Neural progenitor cell (in vitro differentiated cells): ENCODE measurements around the gene FBLN7. TPM values are rescaled to one million over a fixed set of nuclear protein-coding genes. Genes with fewer than 3 reads are reported as not detected.

ENCODE experiments used
- DNase-seq: peaks from one replicate; pipeline ENCODE4 v3.0.0-alpha.2; 2016; ENCODE audit warnings: low spot score
- H2AFZ ChIP-seq: fragments of 200-600 bp; sonication (generic); replicated peaks from 2 replicates; pipeline ENCODE4 v1.6.1; 2016; ENCODE audit warnings: antibody characterized with exemption
- H3F3A ChIP-seq: fragments of 200-600 bp; sonication (generic); 2 replicates; pipeline ENCODE4 v1.6.1; 2016; ENCODE audit warnings: antibody characterized with exemption, low read depth
- H3K27ac ChIP-seq: fragments of 200-600 bp; sonication (generic); 2 replicates; pipeline ENCODE4 v1.5.1; 2016; ENCODE audit warnings: mild to moderate bottlenecking
- H3K27me3 ChIP-seq: fragments of 200-600 bp; sonication (generic); 2 replicates; pipeline ENCODE4 v1.6.1; 2016; ENCODE audit warnings: mild to moderate bottlenecking, moderate library complexity
- H3K36me3 ChIP-seq: fragments of 200-600 bp; sonication (generic); 2 replicates; pipeline ENCODE4 v1.5.1; 2016
- H3K4me1 ChIP-seq: fragments of 200-600 bp; sonication (generic); 2 replicates; pipeline ENCODE4 v1.6.1; 2016; ENCODE audit warnings: mixed run types
- H3K4me2 ChIP-seq: fragments of 200-600 bp; sonication (generic); 2 replicates; pipeline ENCODE4 v1.6.1; 2016
- H3K4me3 ChIP-seq: fragments of 200-600 bp; sonication (generic); 2 replicates; pipeline ENCODE4 v1.5.1; 2016
- H3K79me2 ChIP-seq: fragments of 200-600 bp; sonication (generic); 2 replicates; pipeline ENCODE4 v1.6.1; 2016; ENCODE audit warnings: low read depth
- H3K9ac ChIP-seq: fragments of 200-600 bp; sonication (generic); 2 replicates; pipeline ENCODE4 v1.6.1; 2016
- H3K9me3 ChIP-seq: fragments of 200-600 bp; sonication (generic); 2 replicates; pipeline ENCODE4 v1.5.1; 2016; ENCODE audit warnings: low read depth
- H4K20me1 ChIP-seq: fragments of 200-600 bp; sonication (generic); 2 replicates; pipeline ENCODE4 v1.6.1; 2016; ENCODE audit warnings: low read depth
- H3K27ac Mint-ChIP-seq: 3 replicates; pipeline ENCODE4 v1.8.0; 2021; ENCODE audit warnings: mixed read lengths
- H3K27me3 Mint-ChIP-seq: 2 replicates; pipeline ENCODE4 v1.8.0; 2022; ENCODE audit warnings: low read depth, mild to moderate bottlenecking, inconsistent platforms, moderate library complexity, mixed read lengths; ENCODE audit not compliant: insufficient read depth
- H3K36me3 Mint-ChIP-seq: 3 replicates; pipeline ENCODE4 v1.8.0; 2021; ENCODE audit warnings: mixed read lengths
- H3K4me1 Mint-ChIP-seq: 3 replicates; pipeline ENCODE4 v1.8.0; 2021; ENCODE audit warnings: mixed read lengths
- H3K4me3 Mint-ChIP-seq: 3 replicates; pipeline ENCODE4 v1.8.0; 2021; ENCODE audit warnings: mild to moderate bottlenecking, moderate library complexity, mixed read lengths
- H3K9me3 Mint-ChIP-seq: 3 replicates; pipeline ENCODE4 v1.8.0; 2020; ENCODE audit warnings: mixed read lengths
- EZH2 ChIP-seq: fragments of 200-600 bp; sonication (generic); IDR thresholded peaks from 2 replicates; pipeline ENCODE4 v1.6.1; 2017; ENCODE audit warnings: antibody characterized with exemption, mild to moderate bottlenecking, moderate library complexity
- EZH2phosphoT487 ChIP-seq: fragments of 200-600 bp; sonication (generic); IDR thresholded peaks from 2 replicates; pipeline ENCODE4 v1.6.1; 2017; ENCODE audit warnings: antibody characterized with exemption
- total RNA-seq: library from RNA; depleted of rRNA; stranded (reverse); fragments of >200 nt; gene quantifications from 2 replicates; pipeline ENCODE4 v1.2.3, GENCODE V29; 2015; ENCODE audit warnings: low replicate concordance
- TF ChIP-seq, protein P1 (sequence below): fragments of 200-600 bp; sonication (generic); IDR thresholded peaks from 2 replicates; pipeline ENCODE4 v1.5.1; 2017; ENCODE audit warnings: antibody characterized with exemption, mild to moderate bottlenecking

Gene FBLN7
- total RNA-seq, 1 donor from 2014 or later: 7.8 TPM

DNA sequence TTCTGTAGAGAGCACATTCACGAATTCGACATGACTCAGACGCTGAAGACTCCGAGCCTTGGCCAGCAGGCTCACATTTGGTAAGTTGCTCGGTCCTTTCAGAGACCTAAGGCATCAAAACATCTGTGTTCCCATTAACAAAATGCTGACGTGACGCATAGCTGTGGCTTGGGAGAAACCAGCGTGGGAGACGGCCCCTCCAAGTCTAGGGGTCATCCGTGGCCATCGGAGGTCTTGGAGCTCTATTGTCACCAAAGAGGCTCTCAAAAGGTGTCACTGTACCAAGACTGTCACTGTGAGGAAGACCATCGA, 14.9 kb downstream of the FBLN7 start:
- H3K9ac ChIP-seq: no peak overlapping the region
- Mint-ChIP-seq H3K4me3 (no peak overlapping the region), H3K36me3 (peaks cover 26% of the 10 kb centered on the region), H3K4me1 (peaks cover 24% of the 10 kb centered on the region), H3K9me3 (no peaks in the 10 kb centered on the region), H3K27ac (no peak overlapping the region), H3K27me3 (peaks cover 4% of the 10 kb centered on the region)
- no peak overlapping the region for H3K4me3 ChIP-seq
- no peaks in the 10 kb centered on the region for H3K27me3 ChIP-seq
- no peak overlapping the region for H3K27ac ChIP-seq
- no peaks in the 10 kb centered on the region for H3K79me2 ChIP-seq
- DNase-seq: no peak
- H3K4me2 ChIP-seq: no peak overlapping the region
- no peaks in the 10 kb centered on the region for H4K20me1 ChIP-seq
- TF ChIP-seq EZH2 (no peak), EZH2phosphoT487 (no peak)
- TF ChIP-seq, protein P1, sequence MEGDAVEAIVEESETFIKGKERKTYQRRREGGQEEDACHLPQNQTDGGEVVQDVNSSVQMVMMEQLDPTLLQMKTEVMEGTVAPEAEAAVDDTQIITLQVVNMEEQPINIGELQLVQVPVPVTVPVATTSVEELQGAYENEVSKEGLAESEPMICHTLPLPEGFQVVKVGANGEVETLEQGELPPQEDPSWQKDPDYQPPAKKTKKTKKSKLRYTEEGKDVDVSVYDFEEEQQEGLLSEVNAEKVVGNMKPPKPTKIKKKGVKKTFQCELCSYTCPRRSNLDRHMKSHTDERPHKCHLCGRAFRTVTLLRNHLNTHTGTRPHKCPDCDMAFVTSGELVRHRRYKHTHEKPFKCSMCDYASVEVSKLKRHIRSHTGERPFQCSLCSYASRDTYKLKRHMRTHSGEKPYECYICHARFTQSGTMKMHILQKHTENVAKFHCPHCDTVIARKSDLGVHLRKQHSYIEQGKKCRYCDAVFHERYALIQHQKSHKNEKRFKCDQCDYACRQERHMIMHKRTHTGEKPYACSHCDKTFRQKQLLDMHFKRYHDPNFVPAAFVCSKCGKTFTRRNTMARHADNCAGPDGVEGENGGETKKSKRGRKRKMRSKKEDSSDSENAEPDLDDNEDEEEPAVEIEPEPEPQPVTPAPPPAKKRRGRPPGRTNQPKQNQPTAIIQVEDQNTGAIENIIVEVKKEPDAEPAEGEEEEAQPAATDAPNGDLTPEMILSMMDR: no peak
- no peaks in the 10 kb centered on the region for H3F3A ChIP-seq
- no peaks in the 10 kb centered on the region for H3K36me3 ChIP-seq
- H2AFZ ChIP-seq: no peak overlapping the region
- peaks cover 16% of the 10 kb centered on the region for H3K4me1 ChIP-seq
- no peaks in the 10 kb centered on the region for H3K9me3 ChIP-seq

DNA sequence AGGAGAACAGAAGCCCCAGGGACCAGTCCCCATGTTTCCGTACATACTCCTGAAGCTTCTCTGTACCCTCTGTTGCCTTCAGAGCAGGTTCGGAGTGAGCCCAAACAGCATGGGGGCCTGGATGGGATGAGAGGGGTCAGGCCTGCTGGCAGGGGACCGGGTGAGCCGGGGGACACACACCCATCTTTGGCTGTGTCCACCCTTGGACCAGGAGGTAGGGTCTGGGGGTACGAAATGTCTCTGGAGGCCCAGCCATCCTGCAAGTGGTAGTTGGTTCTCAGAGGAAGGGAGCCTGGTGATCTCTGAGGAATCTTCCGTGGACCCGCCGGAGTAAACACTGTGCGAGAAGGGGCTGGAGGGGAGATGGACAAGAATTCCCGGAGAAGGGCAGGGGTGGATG, 15.3 kb downstream of the FBLN7 start:
- no peak for DNase-seq
- no peaks in the 10 kb centered on the region for H3K27me3 ChIP-seq
- TF ChIP-seq, protein P1: no peak
- TF ChIP-seq EZH2 (no peak), EZH2phosphoT487 (no peak)
- H3K4me1 ChIP-seq: peaks cover 16% of the 10 kb centered on the region
- no peaks in the 10 kb centered on the region for H3K9me3 ChIP-seq
- no peaks in the 10 kb centered on the region for H3K36me3 ChIP-seq
- H3K4me1 Mint-ChIP-seq: peaks cover 24% of the 10 kb centered on the region
- H3K79me2 ChIP-seq: no peaks in the 10 kb centered on the region
- H3K4me3 Mint-ChIP-seq: no peak overlapping the region
- no peak overlapping the region for H3K27ac Mint-ChIP-seq
- H2AFZ ChIP-seq: no peak overlapping the region
- H4K20me1 ChIP-seq: no peaks in the 10 kb centered on the region
- H3K9ac ChIP-seq: no peak overlapping the region
- H3K4me3 ChIP-seq: no peak overlapping the region
- H3F3A ChIP-seq: no peaks in the 10 kb centered on the region
- peaks cover 23% of the 10 kb centered on the region for H3K36me3 Mint-ChIP-seq
- no peak overlapping the region for H3K27ac ChIP-seq
- H3K4me2 ChIP-seq: no peak overlapping the region
- H3K9me3 Mint-ChIP-seq: no peaks in the 10 kb centered on the region
- peaks cover 4% of the 10 kb centered on the region for H3K27me3 Mint-ChIP-seq

DNA sequence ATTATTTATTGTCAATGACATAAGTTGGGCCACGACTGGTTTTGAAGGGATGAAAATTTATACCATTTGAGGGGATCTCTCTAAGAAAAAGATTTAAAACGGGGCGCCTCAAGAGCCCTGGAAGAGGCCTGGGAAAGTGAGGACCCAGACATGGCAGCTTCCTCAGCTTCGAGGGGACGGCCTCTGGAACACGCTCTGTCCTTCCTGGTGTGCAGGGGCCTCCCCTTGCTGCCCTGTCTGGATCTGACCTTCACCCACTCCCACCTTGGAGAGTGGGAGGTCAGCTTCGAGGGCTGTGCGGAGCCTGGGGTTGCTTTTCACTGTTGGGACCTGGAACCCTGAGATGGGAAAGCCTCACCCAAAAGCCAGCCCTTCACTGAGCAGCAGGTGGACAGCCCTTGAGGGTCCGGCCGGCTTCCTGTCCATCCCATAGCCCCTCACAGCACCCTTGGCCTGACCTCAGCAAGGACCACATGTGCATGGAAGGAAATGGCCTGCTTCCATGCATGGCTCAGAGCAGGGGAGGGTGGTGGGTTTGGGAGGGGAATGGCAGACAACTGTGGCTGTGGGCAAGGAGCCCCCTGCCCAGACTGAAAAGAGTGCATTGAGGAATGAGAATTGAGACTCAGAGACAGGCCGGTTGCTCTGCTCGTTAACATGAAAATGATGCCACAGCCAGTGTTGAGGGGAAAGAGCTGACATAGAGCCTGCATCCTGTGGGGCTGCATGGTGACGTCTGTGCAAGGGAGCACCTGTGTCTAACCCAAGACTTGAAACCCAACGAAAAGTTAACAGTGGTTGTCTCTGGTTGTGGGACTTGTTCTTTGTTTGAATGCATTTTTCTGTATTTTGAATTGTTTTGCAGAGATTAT, 16.3 kb downstream of the FBLN7 start:
- Histone ChIP-seq H3K9ac (no peak overlapping the region), H3K79me2 (no peaks in the 10 kb centered on the region), H3K4me2 (no peak overlapping the region), H3K4me3 (no peak overlapping the region), H3K36me3 (no peaks in the 10 kb centered on the region), H3K9me3 (no peaks in the 10 kb centered on the region), H4K20me1 (no peaks in the 10 kb centered on the region), H3K27ac (no peak overlapping the region), H2AFZ (no peak overlapping the region), H3K27me3 (no peaks in the 10 kb centered on the region), H3K4me1 (peaks cover 16% of the 10 kb centered on the region), H3F3A (no peaks in the 10 kb centered on the region)
- H3K4me1 Mint-ChIP-seq: peaks cover 19% of the 10 kb centered on the region
- H3K27ac Mint-ChIP-seq: peak overlapping the region; percentile 78
- H3K4me3 Mint-ChIP-seq: no peak overlapping the region
- H3K9me3 Mint-ChIP-seq: peaks cover 2% of the 10 kb centered on the region
- peaks cover 23% of the 10 kb centered on the region for H3K36me3 Mint-ChIP-seq
- no peak for DNase-seq
- peaks cover 4% of the 10 kb centered on the region for H3K27me3 Mint-ChIP-seq
- TF ChIP-seq, protein P1: no peak
- TF ChIP-seq EZH2phosphoT487: no peak
- no peak for TF ChIP-seq EZH2
